Progenitor cell of endocrine pancreas (in vitro differentiated cells): ENCODE measurements around the gene TTC9. TPM values are rescaled to one million over a fixed set of nuclear protein-coding genes. Genes with fewer than 3 reads are reported as not detected.

Experiments
- DNase-seq: peaks from one replicate; pipeline ENCODE4 v3.0.0; 2021; ENCODE audit warnings: low spot score; ENCODE audit not compliant: unreplicated experiment
- H3K27ac Mint-ChIP-seq: 2 replicates; pipeline ENCODE4 v1.8.0; 2021; ENCODE audit warnings: mild to moderate bottlenecking, moderate library complexity, mixed read lengths
- H3K27me3 Mint-ChIP-seq: 2 replicates; pipeline ENCODE4 v1.8.0; 2021; ENCODE audit warnings: mixed read lengths
- H3K36me3 Mint-ChIP-seq: 2 replicates; pipeline ENCODE4 v1.8.0; 2022; ENCODE audit warnings: mixed read lengths; ENCODE audit not compliant: insufficient read depth
- H3K4me1 Mint-ChIP-seq: 2 replicates; pipeline ENCODE4 v1.8.0; 2021; ENCODE audit warnings: low read depth, mixed read lengths
- H3K4me3 Mint-ChIP-seq: 2 replicates; pipeline ENCODE4 v1.8.0; 2021; ENCODE audit warnings: low read depth, mild to moderate bottlenecking, moderate library complexity, mixed read lengths
- H3K9me3 Mint-ChIP-seq: 2 replicates; pipeline ENCODE4 v1.8.0; 2021; ENCODE audit warnings: low read depth, mixed read lengths
- total RNA-seq: library from RNA; stranded (reverse); gene quantifications from 2 replicates; pipeline ENCODE4 v1.2.1, GENCODE V29; 2021
- TF ChIP-seq, protein P1 (sequence below): fragments of 200-600 bp; sonication (generic); IDR thresholded peaks from one replicate; pipeline ENCODE4 v1.5.0; 2021; ENCODE audit warnings: antibody characterized with exemption, mild to moderate bottlenecking; ENCODE audit not compliant: unreplicated experiment

Gene TTC9
- total RNA-seq, 1 donor from 2014 or later = 8.2 TPM

DNA sequence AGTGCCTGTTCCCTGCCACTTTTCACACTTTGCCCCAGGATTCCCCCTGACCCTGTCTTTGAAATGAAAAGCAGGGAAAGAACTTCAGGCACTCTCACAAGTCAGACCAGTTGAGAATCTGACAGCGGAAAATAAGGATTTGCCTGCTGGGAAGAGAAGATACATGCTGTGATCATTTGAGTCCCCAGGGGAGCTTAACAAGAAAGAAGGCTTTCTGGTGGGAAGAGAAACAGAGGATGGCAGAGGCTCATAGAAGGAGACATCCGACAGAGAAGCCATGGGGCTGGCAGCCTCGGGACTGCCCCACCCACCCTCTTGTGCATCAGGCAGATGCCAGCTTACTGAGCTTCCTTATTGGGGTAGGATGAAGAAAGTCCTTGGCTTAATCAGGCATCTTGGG is 11.9 kb downstream of the TTC9 start:
- Mint-ChIP-seq H3K27me3 (no peaks in the 10 kb centered on the region), H3K9me3 (no peaks in the 10 kb centered on the region), H3K4me1 (no peaks in the 10 kb centered on the region), H3K4me3 (no peak overlapping the region), H3K27ac (no peak overlapping the region), H3K36me3 (peaks cover 1% of the 10 kb centered on the region)
- DNase-seq = no peak
- TF ChIP-seq, protein P1, sequence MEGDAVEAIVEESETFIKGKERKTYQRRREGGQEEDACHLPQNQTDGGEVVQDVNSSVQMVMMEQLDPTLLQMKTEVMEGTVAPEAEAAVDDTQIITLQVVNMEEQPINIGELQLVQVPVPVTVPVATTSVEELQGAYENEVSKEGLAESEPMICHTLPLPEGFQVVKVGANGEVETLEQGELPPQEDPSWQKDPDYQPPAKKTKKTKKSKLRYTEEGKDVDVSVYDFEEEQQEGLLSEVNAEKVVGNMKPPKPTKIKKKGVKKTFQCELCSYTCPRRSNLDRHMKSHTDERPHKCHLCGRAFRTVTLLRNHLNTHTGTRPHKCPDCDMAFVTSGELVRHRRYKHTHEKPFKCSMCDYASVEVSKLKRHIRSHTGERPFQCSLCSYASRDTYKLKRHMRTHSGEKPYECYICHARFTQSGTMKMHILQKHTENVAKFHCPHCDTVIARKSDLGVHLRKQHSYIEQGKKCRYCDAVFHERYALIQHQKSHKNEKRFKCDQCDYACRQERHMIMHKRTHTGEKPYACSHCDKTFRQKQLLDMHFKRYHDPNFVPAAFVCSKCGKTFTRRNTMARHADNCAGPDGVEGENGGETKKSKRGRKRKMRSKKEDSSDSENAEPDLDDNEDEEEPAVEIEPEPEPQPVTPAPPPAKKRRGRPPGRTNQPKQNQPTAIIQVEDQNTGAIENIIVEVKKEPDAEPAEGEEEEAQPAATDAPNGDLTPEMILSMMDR = no peak

DNA sequence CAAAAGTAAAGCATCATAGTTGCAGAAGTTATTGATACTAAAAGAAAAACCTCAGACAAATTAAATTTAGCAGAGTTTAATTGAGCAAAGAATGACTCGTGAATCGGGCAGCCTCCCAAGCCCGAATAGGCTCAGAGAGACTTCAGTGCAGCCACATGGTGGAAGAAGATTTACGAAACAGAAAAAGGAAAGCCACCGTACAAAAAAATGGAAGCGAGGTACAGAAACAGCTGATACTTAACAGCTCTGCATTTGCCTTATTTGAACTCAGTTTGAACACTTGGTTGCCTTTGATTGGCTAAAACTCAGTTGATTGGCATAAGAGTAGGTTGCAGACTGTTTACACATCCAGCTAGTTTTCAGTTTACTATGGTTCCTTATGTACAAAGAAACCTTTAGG is 12.9 kb downstream of the TTC9 start:
- H3K27ac Mint-ChIP-seq = no peak overlapping the region
- no peak overlapping the region for H3K4me3 Mint-ChIP-seq
- H3K4me1 Mint-ChIP-seq = no peaks in the 10 kb centered on the region
- no peak for DNase-seq
- H3K9me3 Mint-ChIP-seq = no peaks in the 10 kb centered on the region
- H3K27me3 Mint-ChIP-seq = no peaks in the 10 kb centered on the region
- TF ChIP-seq, protein P1 = no peak
- peaks cover 1% of the 10 kb centered on the region for H3K36me3 Mint-ChIP-seq

DNA sequence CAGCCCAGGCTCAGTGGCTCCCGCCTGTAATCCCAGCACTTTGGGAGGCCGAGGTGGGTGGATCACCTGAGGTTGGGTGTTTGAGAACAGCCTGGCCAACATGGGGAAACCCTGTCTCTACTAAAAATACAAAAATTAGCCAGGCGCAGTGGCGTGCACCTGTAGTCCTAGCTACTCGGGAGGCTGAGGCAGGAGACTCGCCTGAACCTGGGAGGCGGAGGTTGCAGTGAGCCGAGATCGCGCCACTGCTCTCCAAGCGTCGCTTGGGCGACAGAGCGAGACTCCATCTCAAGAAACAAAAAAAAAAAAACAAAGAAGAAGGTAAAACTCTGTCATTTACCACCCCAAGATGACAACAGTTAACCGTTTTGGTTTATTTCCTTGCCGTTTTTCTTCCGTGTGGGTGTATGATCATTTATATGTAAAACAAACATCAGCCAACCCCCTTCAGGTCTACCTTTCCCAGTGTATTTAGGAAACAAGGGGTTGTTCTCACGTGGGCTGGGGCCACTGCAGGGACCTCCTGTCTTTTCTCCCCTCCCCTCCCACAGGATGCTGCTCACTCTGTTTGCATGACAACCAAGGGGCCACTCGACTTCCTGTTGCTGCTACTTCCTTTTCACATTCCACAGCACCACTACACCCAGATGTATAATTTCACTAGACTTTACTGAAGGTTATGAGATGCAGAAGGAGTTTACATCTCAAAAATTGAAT is 13.6 kb downstream of the TTC9 start:
- Mint-ChIP-seq H3K27ac (no peak overlapping the region), H3K4me1 (no peaks in the 10 kb centered on the region), H3K36me3 (no peaks in the 10 kb centered on the region), H3K27me3 (no peaks in the 10 kb centered on the region), H3K4me3 (no peak overlapping the region), H3K9me3 (no peaks in the 10 kb centered on the region)
- TF ChIP-seq, protein P1 = no peak
- DNase-seq = no peak

DNA sequence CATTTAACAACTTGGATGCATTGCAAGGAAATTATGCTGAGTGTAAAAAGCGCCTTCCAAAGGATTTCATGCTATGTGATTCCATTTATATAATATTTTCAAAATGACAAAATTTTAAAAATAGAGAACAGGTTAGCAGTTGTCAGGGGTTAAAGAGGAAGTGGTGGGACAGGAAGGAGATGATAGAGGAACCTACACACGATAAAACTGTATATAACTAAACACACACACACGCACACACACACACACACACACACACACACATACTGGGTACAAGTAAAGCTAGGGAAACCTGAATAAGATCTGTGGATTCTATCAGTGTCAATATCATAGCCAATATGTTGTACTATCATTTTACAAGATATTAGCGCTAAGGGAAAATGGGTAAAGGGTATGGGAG is 17.2 kb downstream of the TTC9 start:
- TF ChIP-seq, protein P1 = no peak
- Mint-ChIP-seq H3K4me1 (peaks cover 8% of the 10 kb centered on the region), H3K9me3 (no peaks in the 10 kb centered on the region), H3K36me3 (peaks cover 3% of the 10 kb centered on the region), H3K4me3 (no peak overlapping the region), H3K27me3 (no peaks in the 10 kb centered on the region), H3K27ac (no peak overlapping the region)
- DNase-seq = no peak

DNA sequence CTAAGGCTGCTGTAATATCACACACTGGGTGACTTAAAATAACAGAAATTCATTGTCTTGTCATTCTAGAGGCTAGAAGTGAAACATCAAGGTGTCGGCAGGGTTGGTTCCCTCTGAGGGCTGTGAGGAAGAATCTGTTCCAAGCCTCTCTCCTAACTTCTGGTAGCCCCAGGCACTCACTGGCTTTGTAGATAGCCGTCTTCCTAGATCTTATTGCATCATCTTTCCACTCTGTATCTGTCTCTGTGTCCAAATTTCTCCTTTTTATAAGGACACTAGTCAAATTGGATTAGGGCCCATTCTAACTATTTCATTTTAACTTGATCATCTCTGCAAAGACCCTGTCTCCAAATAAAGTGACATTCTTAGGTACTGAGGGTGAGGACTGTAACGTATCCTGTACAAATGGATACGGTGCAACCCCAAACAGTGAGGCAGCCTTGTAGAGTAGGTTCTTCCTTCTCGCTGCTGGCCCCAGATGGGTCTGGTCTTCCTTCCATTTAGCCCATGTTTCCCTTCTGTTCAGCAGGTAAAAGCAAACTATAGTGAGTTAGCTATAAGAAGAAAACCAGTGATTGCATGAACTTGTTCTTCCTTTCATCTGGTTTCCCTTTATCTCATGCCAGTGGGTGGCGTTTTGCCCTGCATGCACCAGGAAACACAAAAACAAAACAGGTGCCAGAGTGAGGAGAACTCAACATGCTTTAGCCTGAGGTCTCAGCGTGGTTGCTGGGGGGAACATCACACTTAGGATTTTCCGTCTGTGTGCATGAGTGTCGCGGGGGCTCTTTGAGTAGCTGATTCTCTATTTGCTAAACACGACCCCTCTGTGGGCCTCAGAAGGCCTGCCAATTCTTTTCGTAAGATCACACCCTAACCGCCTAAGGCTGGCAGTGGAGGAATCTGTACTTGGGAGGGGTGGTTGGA is 19.5 kb downstream of the TTC9 start:
- H3K36me3 Mint-ChIP-seq = peaks cover 3% of the 10 kb centered on the region
- H3K27ac Mint-ChIP-seq = no peak overlapping the region
- peaks cover 20% of the 10 kb centered on the region for H3K4me1 Mint-ChIP-seq
- no peaks in the 10 kb centered on the region for H3K27me3 Mint-ChIP-seq
- H3K4me3 Mint-ChIP-seq = no peak overlapping the region
- TF ChIP-seq, protein P1 = no peak
- no peak for DNase-seq
- no peaks in the 10 kb centered on the region for H3K9me3 Mint-ChIP-seq
